Right lobe of liver (tissue), 4 donors: ENCODE results near the gene VWA8.

Experiments used
- POLR2A ChIP-seq: fragments of 450-650 bp; IDR thresholded peaks from one replicate; pipeline ENCODE4 v1.6.1; 2017; ENCODE audit warnings: antibody characterized with exemption, mild to moderate bottlenecking
- TF ChIP-seq, protein P1 (sequence below), 4 donors: fragments of 200-600 bp in 3 of 4; fragments of 450-650 bp in 1 of 4; IDR thresholded peaks; one replicate each; pipeline versions ENCODE4 v1.5.1 to v1.8.0; 2016 to 2022; ENCODE audit warnings: antibody characterized with exemption in 4 of 4, mild to moderate bottlenecking in 2 of 4
- donor health status: DM: no; HTN: no; CAD: no.
- donor health status: DM: no; HTN: no; CAD: no.
- donor health status: DM: no; HTN: yes; CAD: no.

- TF ChIP-seq POLR2A: no peak
- TF ChIP-seq, protein P1, sequence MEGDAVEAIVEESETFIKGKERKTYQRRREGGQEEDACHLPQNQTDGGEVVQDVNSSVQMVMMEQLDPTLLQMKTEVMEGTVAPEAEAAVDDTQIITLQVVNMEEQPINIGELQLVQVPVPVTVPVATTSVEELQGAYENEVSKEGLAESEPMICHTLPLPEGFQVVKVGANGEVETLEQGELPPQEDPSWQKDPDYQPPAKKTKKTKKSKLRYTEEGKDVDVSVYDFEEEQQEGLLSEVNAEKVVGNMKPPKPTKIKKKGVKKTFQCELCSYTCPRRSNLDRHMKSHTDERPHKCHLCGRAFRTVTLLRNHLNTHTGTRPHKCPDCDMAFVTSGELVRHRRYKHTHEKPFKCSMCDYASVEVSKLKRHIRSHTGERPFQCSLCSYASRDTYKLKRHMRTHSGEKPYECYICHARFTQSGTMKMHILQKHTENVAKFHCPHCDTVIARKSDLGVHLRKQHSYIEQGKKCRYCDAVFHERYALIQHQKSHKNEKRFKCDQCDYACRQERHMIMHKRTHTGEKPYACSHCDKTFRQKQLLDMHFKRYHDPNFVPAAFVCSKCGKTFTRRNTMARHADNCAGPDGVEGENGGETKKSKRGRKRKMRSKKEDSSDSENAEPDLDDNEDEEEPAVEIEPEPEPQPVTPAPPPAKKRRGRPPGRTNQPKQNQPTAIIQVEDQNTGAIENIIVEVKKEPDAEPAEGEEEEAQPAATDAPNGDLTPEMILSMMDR (IDR thresholded peaks at IDR 0.05): no peak
Measured at GRCh38 chr13:41935501-41935900, 25.4 kb downstream of the VWA8 start.
